ENCODE data around the gene SUCNR1.

- TF ChIP-seq EZH2 (IDR thresholded peaks at IDR 0.05) (no peak), FOXP2 (optimal IDR thresholded peaks at IDR 0.05; ENCODE audit: control extremely low read depth, extremely low read length, insufficient read depth) (no peak)
Measured at GRCh38 chr3:151919446-151919845, 46.0 kb downstream of the SUCNR1 start.
